ENCODE measurements around the gene PSMD5. TPM values are rescaled to one million over a fixed set of nuclear protein-coding genes. Genes with fewer than 3 reads are reported as not detected.

Gene PSMD5
- polyA plus RNA-seq, 3 donors = 27.3 to 37.6 (median 36.0) TPM

GRCh38 chr9:120876842-120877240 lies 34.1 kb upstream of the PSMD5 start, which contains the start of gene PHF19:
Gene PHF19, minus strand, starts transcription at chr9:120877188. Its CDS starts 2,447 bp downstream, at chr9:120874741.
- DNase-seq = no peak

- peak; percentile 69 for DNase-seq
Measured at GRCh38 chr9:120875954-120876841, 33.5 kb upstream of the PSMD5 start.

- no peak for DNase-seq
Measured at GRCh38 chr9:120875643-120875953, 32.9 kb upstream of the PSMD5 start.

GRCh38 chr9:120875195-120875565 lies 32.5 kb upstream of the PSMD5 start:
- no peak for DNase-seq

- DNase-seq = no peak
Measured at GRCh38 chr9:120874226-120875194, 31.8 kb upstream of the PSMD5 start.

GRCh38 chr9:120873512-120873911 lies 30.8 kb upstream of the PSMD5 start:
- DNase-seq = no peak

GRCh38 chr9:120872791-120873502 lies 30.2 kb upstream of the PSMD5 start:
- DNase-seq = no peak

- no peak for DNase-seq
Measured at GRCh38 chr9:120870206-120870605, 27.5 kb upstream of the PSMD5 start.

GRCh38 chr9:120869726-120870125 lies 27.0 kb upstream of the PSMD5 start:
- DNase-seq = no peak

GRCh38 chr9:120869360-120869687 lies 26.6 kb upstream of the PSMD5 start:
- no peak for DNase-seq

GRCh38 chr9:120868676-120869359 lies 26.1 kb upstream of the PSMD5 start:
- DNase-seq = peak; percentile 90

GRCh38 chr9:120868339-120868675 lies 25.6 kb upstream of the PSMD5 start:
- no peak for DNase-seq

GRCh38 chr9:120867676-120868338 lies 25.1 kb upstream of the PSMD5 start:
- DNase-seq = no peak

- no peak for DNase-seq
Measured at GRCh38 chr9:120866651-120867050, 23.9 kb upstream of the PSMD5 start.

GRCh38 chr9:120865809-120866208 lies 23.1 kb upstream of the PSMD5 start:
- DNase-seq = no peak

GRCh38 chr9:120865176-120865575 lies 22.5 kb upstream of the PSMD5 start:
- DNase-seq = no peak

- no peak for DNase-seq
Measured at GRCh38 chr9:120864719-120865118, 22.0 kb upstream of the PSMD5 start.

- DNase-seq = no peak
Measured at GRCh38 chr9:120863833-120864232, 21.1 kb upstream of the PSMD5 start.

- no peak for DNase-seq
Measured at GRCh38 chr9:120862452-120862851, 19.7 kb upstream of the PSMD5 start.

- no peak for DNase-seq
Measured at GRCh38 chr9:120861935-120862334, 19.2 kb upstream of the PSMD5 start.

GRCh38 chr9:120860083-120860482 lies 17.4 kb upstream of the PSMD5 start:
- no peak for DNase-seq

Measured in renal pelvis (tissue), 4 donors.